HG03045 (cell line): Measurements from ENCODE around the gene FOSL2.

ENCODE experiments used
- ATAC-seq: cut with Tn5 transposase; IDR thresholded peaks from one replicate; pipeline ENCODE4 v1.9.1; 2021; ENCODE audit warnings: mild to moderate bottlenecking, moderate library complexity; ENCODE audit not compliant: unreplicated experiment

The FOSL2 gene

DNA sequence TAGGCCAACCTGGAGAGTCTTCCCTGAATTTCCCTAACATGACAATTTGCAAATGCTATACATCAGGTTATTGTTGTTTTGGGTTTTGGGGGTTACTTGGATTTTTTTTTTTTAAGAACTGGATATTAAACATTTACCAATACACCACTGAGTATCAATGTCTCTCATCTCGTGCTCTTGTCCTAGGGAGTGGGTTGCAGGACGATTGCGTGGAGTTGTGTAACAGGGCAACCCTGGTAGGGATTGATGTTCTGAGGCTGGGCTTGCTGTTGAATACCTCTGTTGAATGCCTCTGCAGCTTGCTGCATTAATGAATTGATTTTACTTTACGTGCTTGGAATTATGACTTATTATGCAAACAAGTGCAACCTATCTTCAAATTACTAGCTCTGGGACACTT lies 18.8 kb upstream of the FOSL2 start:
- no peak for ATAC-seq

DNA sequence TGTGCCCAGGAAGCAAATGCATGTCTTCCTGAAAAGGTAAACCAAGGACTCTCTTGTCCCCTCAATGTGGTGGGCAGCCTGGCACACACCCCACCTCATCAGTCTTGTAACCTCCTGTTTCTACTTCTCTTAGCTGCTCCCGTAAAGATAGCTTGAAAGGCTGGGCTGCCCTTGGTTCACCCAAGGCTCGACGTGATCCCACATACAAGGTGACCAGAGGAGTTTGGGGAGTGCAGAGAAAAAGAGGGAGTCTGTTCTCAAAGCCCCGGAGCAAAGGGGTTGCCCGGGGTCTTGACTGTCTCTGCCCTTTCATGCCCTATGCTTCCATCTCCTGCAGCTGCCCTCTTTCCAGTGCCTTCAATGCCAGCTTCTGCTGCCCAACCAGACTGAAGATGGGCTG lies 18.3 kb upstream of the FOSL2 start:
- ATAC-seq = no peak

DNA sequence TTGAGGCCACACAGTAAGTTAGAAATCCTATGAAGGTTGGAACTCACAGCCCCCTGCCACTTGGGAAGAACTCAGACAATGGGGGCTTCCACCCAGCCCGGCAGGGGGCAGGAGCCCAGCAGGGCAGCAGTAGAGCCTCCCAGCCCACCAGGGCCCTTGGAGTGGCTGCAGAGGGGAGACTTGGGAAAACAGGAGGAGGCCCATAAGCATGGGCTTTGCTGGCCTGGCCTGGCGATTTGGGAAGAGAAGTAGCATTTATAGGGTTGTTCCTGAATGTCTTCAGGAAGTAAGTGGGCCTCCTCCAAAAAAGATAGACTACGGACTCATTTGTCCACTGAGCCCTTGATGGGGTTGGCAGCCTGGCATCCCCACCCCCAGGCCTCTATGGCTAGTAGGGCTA lies 17.4 kb upstream of the FOSL2 start:
- ATAC-seq = no peak

DNA sequence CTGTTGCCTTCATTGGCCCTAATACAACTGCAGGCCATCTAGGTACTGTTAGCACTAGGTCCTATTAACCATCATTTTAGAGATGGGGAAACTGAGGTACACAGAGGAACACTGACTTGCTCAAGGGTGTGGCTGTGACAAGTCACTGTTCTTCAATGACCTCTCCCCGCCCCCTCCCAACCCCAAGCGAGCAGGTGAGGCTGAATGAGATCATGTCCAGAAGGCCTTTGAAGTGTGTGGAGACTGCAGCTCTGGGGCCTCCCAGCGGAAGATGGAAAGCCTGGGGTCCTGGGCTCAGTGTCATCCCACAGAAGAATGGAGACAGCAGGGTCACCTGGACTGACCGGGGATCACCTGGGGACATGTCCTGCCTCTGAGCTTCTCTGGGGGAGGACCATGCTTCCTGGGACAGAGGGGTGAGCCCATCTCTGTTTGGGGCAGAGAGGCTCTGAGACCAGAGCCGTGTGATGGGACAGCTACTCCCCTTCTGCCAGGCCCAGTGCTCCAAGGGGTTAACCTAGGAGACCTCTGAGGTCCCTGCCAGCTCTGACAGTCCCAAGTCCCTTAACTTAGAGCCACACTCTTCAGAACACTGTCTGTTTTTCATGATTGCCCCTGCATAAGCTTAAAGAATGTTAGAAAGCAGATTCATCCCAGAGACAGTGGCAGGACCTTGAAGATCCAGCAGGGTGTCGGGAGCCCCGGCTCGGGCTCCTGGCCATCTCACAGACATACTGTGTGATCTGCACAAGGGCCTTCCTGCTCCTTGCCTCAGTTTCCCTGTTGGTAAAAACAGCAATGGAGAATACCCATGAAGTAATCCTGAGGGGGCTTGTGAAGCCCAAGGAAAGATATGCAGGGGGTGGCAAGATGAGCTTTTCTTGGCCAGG lies 16.7 kb upstream of the FOSL2 start:
- ATAC-seq = no peak

DNA sequence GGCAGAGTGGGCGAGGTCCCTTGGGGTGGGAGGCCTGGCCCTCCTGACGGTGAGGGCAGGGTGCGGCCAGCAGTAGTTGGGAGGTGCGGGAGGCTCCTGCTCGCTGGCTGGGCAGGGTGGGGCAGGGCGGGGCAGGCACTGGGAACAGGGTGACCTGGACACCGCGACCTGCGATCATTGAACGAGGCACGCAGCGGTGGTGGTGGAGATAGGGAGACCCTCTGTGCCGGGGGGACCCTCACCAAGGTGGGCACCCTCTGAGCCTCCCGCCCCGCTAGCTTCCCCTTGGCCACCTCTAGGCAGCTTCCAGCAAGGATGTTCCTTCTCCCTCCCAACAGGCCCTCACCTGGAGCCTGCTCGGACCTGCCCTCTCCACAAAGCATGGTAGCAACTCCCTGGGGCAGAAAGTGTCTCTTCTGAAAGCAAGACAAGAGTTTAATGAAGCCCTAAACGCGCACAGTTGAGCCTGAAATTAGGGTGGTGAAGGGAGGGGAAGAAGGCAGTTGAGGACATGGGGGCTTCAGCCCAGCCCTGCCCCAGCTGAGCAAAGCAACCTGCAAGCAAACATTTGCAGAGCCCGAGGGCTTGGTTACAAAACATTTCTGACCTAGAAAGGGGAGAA lies 15.4 kb upstream of the FOSL2 start:
- no peak for ATAC-seq

DNA sequence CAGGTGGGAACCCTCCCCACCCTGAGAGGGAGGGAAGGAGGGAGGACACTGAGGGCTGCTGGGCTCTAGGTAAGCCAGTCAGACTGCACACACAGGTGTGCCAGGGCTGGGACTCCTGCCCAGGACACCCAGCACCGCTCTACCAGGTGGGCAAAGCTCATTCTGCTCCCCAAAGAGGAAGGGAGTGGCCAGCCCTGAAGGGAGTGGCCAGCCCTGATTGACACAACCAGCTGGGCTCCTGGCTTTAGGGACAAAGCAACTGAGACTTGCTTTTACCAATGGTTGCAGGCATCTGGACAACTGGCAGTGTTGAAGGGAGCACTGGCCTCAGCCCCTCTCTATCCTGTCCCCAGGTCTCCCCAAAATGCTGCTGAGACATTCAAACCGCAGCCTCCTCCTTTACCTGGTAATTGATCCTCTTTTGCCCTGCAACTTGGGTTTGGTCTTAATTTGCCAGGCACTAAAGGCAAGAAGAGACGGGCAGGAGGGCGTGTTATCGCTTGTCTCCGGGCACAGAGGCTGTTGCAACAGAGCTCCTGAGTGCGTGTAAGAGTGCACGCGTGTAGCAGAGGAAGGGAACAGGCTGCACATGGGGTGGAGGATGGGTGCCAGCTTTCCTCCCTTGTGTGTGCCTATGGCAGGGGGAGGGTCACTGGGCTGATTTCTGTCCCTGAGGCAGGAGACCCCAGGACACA lies 14.5 kb upstream of the FOSL2 start:
- ATAC-seq = no peak

DNA sequence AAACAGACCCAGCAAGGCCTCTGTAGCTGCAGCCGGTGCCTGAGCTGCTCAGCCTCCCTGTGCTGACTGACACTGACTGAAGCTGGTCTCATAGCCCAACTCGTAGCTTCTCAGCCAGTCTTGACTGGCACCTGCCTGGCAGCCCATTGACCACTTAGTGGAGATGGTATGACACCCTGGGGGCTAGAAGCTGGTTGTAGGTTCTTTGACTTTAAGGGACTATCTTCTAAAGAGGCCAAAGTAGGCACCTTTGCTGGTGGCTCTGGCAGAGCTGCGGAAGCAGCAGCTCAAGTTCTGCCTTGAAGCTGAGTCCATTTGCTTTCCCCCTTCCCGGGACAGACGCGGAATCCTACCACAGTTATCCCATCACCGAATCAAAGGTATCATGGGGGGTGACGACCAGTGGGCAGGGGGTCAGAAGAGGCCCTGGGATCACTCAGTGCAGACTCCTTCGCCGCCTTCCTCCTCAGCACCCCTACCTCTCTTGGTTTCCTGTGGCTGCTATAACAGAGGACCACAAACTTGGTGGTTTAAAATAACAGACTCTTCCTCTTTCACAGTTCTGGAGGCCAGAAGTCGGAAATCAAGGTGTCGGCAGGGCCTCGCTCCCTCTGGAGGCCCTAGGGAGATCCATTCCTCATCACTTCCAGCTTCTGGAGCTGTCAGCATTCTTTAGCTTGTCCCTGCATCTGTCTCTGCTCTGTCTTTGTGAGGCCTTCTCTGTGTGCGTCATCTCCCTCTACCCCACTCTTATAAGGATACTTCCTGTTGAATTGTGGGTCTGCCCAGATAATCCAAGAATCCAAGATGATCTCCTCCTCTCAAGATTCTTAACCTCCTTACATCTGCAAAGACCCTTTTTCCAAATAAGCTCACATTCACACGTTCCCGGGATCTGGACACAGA lies 13.7 kb upstream of the FOSL2 start:
- ATAC-seq = no peak

DNA sequence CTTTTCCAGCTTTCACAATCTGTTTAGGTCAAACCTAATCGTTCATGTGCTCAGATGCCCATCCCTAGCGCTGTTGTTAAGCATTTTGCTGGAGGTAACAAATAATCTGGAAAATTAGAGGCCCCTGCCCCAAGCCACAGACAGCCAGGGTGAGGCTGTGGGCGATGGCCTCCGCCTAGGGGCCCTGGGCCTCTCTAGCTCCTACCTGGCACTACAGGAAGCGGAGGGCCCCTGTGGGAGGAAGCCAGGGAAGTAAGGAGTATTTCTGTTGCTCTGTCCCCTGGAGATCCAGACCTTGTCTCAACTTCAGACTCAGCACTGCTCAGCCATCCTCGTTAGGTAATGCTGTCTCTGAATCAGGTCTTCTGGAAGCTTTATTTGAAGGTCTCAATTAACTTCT lies 12.4 kb upstream of the FOSL2 start:
- ATAC-seq = no peak

DNA sequence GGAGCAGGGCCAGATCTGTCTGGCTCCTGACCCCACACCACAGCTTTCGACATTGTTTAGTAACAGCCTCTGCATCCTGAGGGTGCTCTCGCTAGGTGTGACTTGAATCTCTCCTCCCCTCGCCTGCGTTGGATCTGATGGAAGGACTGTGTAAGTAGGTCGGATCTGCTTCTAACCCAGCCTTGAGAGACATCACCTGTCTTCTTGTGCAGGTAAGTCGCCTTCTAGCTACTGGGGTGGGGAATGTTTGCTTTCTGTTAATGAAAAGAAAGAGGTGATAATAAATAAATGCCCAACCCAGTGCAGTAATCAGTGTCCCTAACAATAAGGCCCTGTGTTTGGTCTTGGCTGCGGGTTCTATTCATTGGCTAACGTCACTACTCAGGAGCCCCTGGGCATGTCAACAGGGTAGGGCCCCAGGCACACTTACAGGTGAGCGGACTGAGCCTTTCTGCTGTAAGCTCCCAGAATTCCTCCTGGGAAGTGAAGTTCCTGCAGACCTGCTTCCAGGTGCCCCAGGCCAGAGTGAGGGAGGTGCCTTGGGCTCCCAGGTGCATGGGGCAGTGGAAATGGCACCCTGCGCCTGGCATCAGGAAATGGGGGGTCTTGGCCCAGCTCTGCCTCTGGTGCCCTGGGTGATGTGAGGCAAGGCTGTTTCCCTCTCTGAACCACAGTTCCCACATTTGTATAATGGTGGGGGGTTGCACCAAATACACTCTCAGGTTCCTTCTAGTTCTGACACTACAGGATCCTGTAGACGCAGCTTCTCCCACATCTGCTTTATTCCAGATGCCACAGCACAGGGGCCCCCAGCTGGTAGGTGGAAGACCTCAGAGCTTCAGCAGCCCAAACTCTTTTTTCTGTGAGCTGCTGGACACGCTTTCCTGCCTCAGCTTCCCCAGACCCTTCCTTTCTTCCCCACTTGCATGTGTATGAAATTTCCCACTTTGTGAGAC lies 11.2 kb upstream of the FOSL2 start:
- ATAC-seq = no peak

DNA sequence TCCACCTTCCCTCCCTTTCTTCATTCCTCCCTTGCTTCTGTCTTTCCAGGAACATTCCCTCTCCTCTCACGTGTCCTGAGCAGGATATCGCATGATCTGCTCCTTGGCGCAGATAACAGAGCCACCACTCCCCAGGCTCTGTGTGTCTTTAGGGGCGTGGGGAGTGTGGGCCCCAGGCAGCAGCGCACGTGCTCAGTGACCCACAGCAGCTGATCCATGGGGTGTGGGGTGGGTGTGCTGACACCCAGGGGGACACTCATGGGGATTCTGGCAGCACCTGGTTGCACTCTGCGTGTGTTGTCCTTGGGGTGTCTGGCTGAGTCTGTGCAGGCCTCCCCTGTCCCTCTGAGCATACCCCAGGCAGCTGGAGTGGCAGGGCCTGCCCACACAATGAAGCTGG lies 9.9 kb upstream of the FOSL2 start:
- ATAC-seq = no peak

DNA sequence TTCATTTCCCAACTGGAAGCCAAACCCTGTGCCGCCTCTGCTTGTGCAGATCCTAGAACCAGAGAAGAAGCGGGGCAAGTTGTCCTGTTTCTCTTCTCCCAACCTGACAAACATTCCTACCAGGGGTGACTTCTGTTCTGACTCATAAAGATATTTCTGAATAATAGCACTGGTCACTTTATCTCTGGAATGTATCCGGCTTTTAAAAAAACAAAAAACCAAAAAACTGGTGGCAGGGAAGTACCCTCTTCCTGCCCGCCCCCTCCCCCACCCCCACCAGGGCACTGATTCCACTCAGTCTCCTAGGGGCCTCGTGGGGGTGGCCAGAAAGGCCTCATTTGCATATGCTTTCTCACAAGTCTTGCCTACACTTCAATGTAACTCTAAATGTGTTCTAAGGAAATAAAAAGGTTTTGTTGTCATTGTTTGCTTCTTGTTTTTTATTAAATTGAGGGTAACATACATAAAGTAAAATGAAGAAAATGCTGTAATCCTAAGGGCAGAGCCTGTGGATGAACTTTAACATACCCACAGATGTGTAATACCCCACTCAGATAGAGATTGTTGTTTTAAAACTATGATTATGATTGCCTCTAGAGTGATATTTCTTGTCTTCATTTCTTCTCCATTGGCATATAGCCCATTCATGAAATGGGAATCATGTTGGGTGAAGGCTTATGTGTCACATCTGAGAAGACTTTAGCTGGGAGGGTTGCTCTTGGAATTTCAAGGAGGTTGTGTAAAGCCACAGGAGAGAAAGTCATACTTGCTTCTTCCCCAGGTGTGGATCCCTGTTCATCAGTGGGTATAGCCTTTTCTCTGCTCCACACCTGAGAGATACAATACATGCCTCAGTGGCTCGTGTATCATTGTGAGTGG lies 5.3 kb upstream of the FOSL2 start:
- no peak for ATAC-seq

DNA sequence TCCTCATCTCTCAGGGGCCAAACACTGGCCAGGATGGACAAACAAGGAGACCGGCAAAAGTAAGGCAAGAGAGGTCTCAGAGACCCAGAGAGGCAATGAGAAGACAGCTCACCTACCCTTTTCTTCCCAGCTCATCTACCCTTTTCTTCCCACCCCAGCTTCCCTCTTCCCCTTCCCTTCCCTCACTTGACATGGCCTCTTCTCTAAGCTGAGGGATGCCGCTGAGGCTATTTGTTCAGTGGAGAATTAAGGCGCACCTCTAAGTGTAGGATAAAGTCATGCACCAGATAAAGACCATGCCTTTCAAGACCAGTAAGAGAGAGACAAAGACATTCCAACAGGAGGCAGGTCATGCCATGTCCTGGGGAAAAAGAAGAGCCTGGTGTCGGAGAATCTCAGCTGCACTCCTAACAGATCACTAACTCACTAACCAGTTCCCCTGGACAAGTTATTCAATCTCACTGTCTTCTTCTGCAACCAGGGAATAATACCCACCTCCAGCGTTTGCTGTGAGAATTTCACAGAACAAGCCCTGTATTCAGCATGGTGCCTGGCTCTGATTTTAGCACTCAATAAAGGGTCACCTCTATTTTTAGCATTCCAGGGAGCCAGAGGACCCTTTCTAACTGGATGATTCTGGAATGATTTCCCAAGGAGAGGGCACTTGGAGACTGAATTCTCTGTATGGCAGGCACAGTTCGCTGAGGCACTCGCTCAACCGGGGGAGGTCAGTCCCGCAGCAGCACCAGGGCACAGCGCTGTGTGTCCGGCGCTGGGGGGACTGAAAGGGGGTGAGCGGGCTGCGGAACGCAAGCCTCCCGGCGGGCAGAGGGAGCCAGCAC lies 3.0 kb upstream of the FOSL2 start:
- no peak for ATAC-seq

DNA sequence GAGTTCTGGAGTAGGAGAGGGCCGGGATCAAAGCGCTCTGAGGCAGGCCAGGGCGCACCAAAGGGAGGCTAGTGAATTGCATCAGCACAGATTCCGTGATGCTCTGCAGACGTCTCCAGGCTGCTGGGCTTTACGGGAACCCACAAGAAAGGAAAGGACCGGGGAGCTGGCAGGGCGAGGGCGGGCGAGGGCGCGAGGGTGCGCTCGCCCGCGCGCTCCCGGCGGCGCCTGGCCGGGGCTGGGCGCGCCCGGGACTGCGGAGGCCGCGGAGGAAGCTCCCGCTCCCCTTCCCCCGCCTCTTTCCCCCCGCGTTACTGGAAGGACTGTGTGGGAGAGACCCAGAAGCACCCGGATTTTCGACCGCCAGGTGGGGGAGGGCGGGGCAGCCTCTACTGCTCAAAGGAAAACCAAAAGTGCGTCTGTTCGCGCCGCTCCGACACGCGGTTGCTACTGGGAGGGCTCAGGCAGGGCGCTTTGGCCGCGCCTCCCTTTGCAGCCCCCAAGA lies 2.4 kb upstream of the FOSL2 start:
- peak; percentile 20 for ATAC-seq

DNA sequence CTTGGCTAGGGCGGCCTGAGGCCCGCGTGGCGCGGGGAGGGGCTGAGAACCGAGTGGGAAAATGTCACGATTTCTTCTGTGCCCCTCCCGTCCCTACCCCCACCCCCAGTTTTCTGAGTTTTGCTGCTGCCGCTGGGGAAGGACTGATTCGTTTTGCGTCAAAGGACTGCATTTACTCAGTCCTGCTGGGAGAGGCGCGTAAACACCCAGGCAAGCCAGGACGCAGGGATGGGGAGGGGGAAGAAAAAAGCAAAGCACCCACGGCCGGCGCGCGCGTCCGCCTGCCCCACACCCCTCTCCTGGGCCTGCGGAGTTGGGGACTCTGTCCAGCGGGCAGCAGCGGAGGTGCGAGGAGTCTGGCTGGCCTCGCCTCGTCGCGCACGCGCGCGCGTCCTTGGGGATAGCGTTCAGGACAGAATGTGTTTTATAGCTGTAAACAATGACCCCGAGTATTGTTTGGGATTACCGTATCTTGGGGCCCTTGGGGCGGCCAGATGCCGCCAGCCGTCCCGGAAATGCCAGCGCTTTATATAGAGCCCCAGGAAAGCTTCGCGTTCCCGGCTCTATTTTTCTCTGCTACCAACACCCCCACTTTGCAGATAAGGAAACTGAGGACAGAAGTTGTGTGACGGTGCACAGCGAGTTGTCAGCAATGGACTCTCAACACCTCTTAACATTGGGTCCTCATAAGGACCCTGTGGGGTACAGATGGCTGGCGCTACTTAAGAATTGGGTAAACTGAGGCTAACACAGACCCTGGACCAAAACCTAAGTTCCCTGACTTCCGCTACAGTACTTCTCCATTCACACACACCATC lies 1.7 kb upstream of the FOSL2 start:
- no peak for ATAC-seq

DNA sequence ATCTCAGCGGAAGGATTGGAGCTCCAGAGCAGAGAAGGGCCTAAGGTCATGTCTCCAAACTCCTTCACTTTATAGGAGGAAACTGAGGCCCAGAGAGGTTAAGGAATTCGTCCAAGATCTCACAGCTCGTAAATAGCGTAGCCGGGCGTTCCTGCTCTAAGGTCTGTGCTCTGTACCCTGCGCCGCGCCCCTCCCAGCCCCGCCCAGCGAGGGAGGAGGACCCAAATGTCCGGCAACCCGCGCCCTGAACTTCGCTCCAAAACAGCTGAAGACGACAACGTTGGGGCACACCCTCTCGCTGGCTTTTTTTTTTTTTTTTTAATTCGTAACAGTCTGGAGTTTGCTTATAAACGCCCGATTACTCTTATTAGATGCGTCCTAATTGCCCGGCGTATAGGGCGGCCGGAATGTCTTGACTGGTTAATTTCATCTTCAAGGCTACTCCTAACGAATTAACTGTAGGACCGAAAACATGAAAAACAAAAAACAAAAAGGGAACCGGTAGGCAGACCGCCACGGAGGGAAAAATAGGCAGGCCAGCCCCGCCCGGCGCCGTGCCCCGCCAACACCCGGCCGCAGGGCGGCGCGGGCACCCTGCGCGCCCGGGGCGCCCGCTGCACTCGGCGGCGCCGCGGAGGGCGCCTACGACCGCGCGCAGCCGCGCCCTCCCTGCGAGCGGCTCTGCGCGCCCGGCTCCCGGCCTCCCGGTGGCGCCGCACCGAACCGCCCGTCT lies 928 bp upstream of the FOSL2 start:
- peak; percentile 30 for ATAC-seq

DNA sequence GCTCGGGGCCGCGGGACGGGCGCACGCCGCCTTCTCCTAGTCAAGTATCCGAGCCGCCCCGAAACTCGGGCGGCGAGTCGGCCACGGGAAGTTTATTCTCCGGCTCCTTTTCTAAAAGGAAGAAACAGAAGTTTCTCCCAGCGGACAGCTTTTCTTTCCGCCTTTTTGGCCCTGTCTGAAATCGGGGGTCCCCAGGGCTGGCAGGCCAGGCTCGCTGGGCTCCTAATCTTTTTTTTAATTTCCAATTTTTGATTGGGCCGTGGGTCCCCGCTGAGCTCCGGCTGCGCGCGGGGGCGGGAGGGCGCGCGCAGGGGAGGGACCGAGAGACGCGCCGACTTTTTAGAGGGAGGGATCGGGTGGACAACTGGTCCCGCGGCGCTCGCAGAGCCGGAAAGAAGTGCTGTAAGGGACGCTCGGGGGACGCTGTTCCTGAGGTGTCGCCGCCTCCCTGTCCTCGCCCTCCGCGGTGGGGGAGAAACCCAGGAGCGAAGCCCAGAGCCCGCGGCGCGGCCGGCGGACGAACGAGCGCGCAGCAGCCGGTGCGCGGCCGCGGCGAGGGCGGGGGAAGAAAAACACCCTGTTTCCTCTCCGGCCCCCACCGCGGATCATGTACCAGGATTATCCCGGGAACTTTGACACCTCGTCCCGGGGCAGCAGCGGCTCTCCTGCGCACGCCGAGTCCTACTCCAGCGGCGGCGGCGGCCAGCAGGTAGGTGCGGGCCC lies 617 bp downstream of the FOSL2 start:
- ATAC-seq = no peak
